Left lung (tissue), 10 donors: Measurements from ENCODE around the gene MNS1. TPM values are rescaled to one million over a fixed set of nuclear protein-coding genes. Genes with fewer than 3 reads are reported as not detected.

Experiments used
- ATAC-seq: fragments of 200-7000 bp; cut with Tn5 transposase; one replicate; pipeline ENCODE4 v1.9.1; 2020; ENCODE audit warnings: moderate library complexity
- DNase-seq, 4 donors: peaks; one replicate each; pipeline ENCODE4 v3.0.0-alpha.2; 2013 to 2020
- H3K27ac ChIP-seq, 2 donors: fragments of 200-600 bp; sonication (generic) in 1 of 2; one replicate each; pipeline versions ENCODE4 v1.5.0 to v1.8.0; 2020 to 2021
- H3K27me3 ChIP-seq, 2 donors: fragments of 200-600 bp; sonication (generic) in 1 of 2; one replicate each; pipeline versions ENCODE4 v1.5.0 to v1.8.0; 2020 to 2021
- H3K36me3 ChIP-seq, 2 donors: fragments of 200-600 bp; sonication (generic) in 1 of 2; one replicate each; pipeline versions ENCODE4 v1.5.0 to v1.8.0; 2020 to 2021
- H3K4me1 ChIP-seq, 2 donors: fragments of 200-600 bp; one replicate each; pipeline ENCODE4 v1.8.0; 2021
- H3K4me3 ChIP-seq, 2 donors: fragments of 200-600 bp; sonication (generic) in 1 of 2; one replicate each; pipeline versions ENCODE4 v1.5.0 to v1.8.0; 2020 to 2021; ENCODE audit warnings: mild to moderate bottlenecking in 1 of 2
- H3K9me3 ChIP-seq, 2 donors: fragments of 200-600 bp; sonication (generic) in 1 of 2; one replicate each; pipeline versions ENCODE4 v1.5.0 to v1.8.0; 2020 to 2021
- CTCF ChIP-seq, 2 donors: fragments of 200-600 bp; sonication (generic) in 1 of 2; IDR thresholded peaks; one replicate each; pipeline versions ENCODE4 v1.5.0 to v1.8.0; 2021; ENCODE audit warnings: antibody characterized with exemption in 2 of 2
- intact Hi-C, 2 donors: fragments of 100-400 bp; cut with DNase I; formaldehyde crosslinking; loops; one replicate each; pipeline versions ENCODE4 v1.11.2 to v1.14.2; 2022
- polyA plus RNA-seq, 6 donors: library from polyadenylated mRNA; unstranded; fragments of 120-200 nt; gene quantifications; one replicate each; pipeline ENCODE4 v1.2.1, GENCODE V29; 2013; ENCODE audit not compliant: insufficient read length in 6 of 6
- total RNA-seq, 2 donors: library from RNA; stranded (reverse); fragmentation: NEBNext Ultra II Directional; extraction: Animal tissue kit (Norgen Biotek cat#: 25700); gene quantifications; one replicate each; pipeline ENCODE4 v1.2.1, GENCODE V29; 2021
- donor health status: DM: no; HTN: yes; CAD: no.
- donor health status: DM: no; HTN: no; CAD: no.

Gene MNS1
- total and polyA plus RNA-seq, 8 donors, result 3.9 to 26.1 (median 17.9) TPM

- ATAC-seq (no peak), DNase-seq (no peak)
- H3K27ac ChIP-seq, result no peak overlapping the region
- TF ChIP-seq CTCF (IDR thresholded peaks at IDR 0.05), result no peak
- H3K36me3 ChIP-seq, result no peaks in the 10 kb centered on the region
- H3K4me1 ChIP-seq, result no peaks in the 10 kb centered on the region
- intact Hi-C loops, result no loop called here
- no peaks in the 10 kb centered on the region for H3K27me3 ChIP-seq
- no peaks in the 10 kb centered on the region for H3K9me3 ChIP-seq
- no peak overlapping the region for H3K4me3 ChIP-seq
Observed at GRCh38 chr15:56484287-56484686, 19.4 kb upstream of the MNS1 start.

- H3K27me3 ChIP-seq, result no peaks in the 10 kb centered on the region
- H3K27ac ChIP-seq, result no peak overlapping the region
- no peak for TF ChIP-seq CTCF (IDR thresholded peaks at IDR 0.05)
- no peak for ATAC-seq
- DNase-seq, result no peak
- intact Hi-C loops, result no loop called here
- no peak overlapping the region for H3K4me3 ChIP-seq
- H3K36me3 ChIP-seq, result no peaks in the 10 kb centered on the region
- no peaks in the 10 kb centered on the region for H3K4me1 ChIP-seq
- H3K9me3 ChIP-seq, result peaks cover 0 to 2% of the 10 kb centered on the region in 2 donors
Observed at GRCh38 chr15:56475351-56475750, 10.4 kb upstream of the MNS1 start.

- Histone ChIP-seq H3K36me3 (no peaks in the 10 kb centered on the region), H3K27me3 (no peaks in the 10 kb centered on the region), H3K9me3 (no peaks in the 10 kb centered on the region), H3K4me3 (no peak overlapping the region), H3K27ac (no peak overlapping the region), H3K4me1 (peaks cover 0 to 3% of the 10 kb centered on the region in 2 donors)
- intact Hi-C loops, result no loop called here
- TF ChIP-seq CTCF (IDR thresholded peaks at IDR 0.05), result no peak
- DNase-seq, result no peak
- no peak for ATAC-seq
Observed at GRCh38 chr15:56473017-56473416, 8.1 kb upstream of the MNS1 start.

- DNase-seq, result no peak
- no peak overlapping the region for H3K27ac ChIP-seq
- H3K4me3 ChIP-seq, result no peak overlapping the region
- no peaks in the 10 kb centered on the region for H3K9me3 ChIP-seq
- no peaks in the 10 kb centered on the region for H3K36me3 ChIP-seq
- no peak for TF ChIP-seq CTCF (IDR thresholded peaks at IDR 0.05)
- intact Hi-C loops, result no loop called here
- no peaks in the 10 kb centered on the region for H3K27me3 ChIP-seq
- no peak for ATAC-seq
- peaks cover 0 to 5% of the 10 kb centered on the region in 2 donors for H3K4me1 ChIP-seq
Observed at GRCh38 chr15:56472278-56472677, 7.3 kb upstream of the MNS1 start.

GRCh38 chr15:56471440-56472069, 6.6 kb upstream of the MNS1 start:
- intact Hi-C loops, result no loop called here
- H3K27ac ChIP-seq, result no peak overlapping the region
- H3K4me3 ChIP-seq, result no peak overlapping the region
- H3K9me3 ChIP-seq, result no peaks in the 10 kb centered on the region
- ATAC-seq, result no peak
- H3K4me1 ChIP-seq, result peaks cover 0 to 5% of the 10 kb centered on the region in 2 donors
- no peaks in the 10 kb centered on the region for H3K27me3 ChIP-seq
- H3K36me3 ChIP-seq, result no peaks in the 10 kb centered on the region
- TF ChIP-seq CTCF (IDR thresholded peaks at IDR 0.05), result no peak
- DNase-seq, result no peak
